Ascending aorta (tissue), 2 donors: ENCODE results near the gene BRD4. TPM values are rescaled to one million over a fixed set of nuclear protein-coding genes. Genes with fewer than 3 reads are reported as not detected.

Source experiments
- DNase-seq, 2 donors: peaks; one replicate each; pipeline ENCODE4 v3.0.0-alpha.2; 2019; ENCODE audit warnings: low spot score in 2 of 2
- H3K27ac ChIP-seq, 2 donors: fragments of 200-600 bp; sonication (generic); one replicate each; pipeline ENCODE4 v1.5.1; 2016 to 2017; ENCODE audit warnings: mild to moderate bottlenecking in 1 of 2
- H3K27me3 ChIP-seq: fragments of 200-600 bp; sonication (generic); one replicate; pipeline ENCODE4 v1.5.1; 2017
- H3K36me3 ChIP-seq, 2 donors: fragments of 200-600 bp; sonication (generic); one replicate each; pipeline ENCODE4 v1.5.1; 2016
- H3K4me1 ChIP-seq, 2 donors: fragments of 200-600 bp; sonication (generic); one replicate each; pipeline ENCODE4 v1.5.1; 2016 to 2017; ENCODE audit warnings: mild to moderate bottlenecking in 1 of 2
- H3K4me3 ChIP-seq, 2 donors: fragments of 200-600 bp; sonication (generic); one replicate each; pipeline ENCODE4 v1.5.1; 2016 to 2017; ENCODE audit warnings: mild to moderate bottlenecking in 1 of 2
- H3K9me3 ChIP-seq, 2 donors: fragments of 200-600 bp; sonication (generic); one replicate each; pipeline ENCODE4 v1.5.1; 2016
- intact Hi-C: fragments of 100-400 bp; cut with DNase I; formaldehyde crosslinking; loops from one replicate; pipeline ENCODE4 v1.15.1; 2023
- total RNA-seq: library from RNA; depleted of rRNA; stranded (reverse); fragments of >200 nt; gene quantifications from one replicate; pipeline ENCODE4 v1.1.0, GENCODE V29; 2016
- TF ChIP-seq, protein P1 (sequence below), 3 experiments: fragments of 200-600 bp in 2 of 3; fragments of 450-650 bp in 1 of 3; sonication (generic) in 2 of 3; IDR thresholded peaks; one replicate each; pipeline ENCODE4 v1.5.1; 2016 to 2019; ENCODE audit warnings: antibody characterized with exemption in 3 of 3, mild to moderate bottlenecking in 1 of 3, moderate library complexity in 1 of 3

BRD4 gene
- total RNA-seq, 1 donor from 2014 or later = 55.3 TPM

DNA sequence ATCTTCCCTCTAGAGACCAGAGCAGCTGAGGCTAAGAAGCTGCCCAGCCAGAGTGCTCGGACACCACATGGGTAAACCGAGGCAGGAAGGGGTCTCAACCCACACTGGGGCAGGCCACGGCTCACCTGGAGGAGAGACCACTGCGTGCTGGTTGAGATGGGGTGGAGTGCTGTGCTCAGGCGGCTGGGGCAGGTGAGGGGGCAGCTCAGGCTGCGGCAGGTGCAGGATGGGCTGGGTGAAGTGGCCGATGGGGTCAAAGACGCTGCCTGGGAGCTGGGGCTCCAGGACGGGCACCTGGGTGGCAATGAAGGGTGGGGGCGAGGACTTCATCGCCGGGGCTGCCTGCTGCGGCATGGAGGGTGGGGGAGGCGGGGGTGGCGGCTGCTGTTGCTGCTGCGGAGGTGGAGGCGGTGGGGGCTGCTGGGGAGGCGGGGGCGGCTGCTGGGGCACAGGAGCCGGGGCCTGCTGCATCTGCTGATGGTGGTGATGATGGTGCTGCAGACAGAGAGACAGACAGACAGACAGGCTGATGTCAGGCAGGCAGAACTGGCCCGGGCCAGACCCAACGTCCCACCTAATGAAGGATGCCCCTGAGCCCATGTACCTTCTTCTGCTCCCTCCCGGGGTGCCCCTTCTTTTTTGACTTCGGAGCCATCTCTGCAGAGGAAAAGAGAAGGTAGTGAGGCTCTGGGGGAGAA is 88.1 kb downstream of the BRD4 start:
- Histone ChIP-seq H3K9me3 (no peaks in the 10 kb centered on the region), H3K27ac (peak overlapping the region; percentile 96 to 99), H3K4me3 (no peak overlapping the region), H3K4me1 (peaks cover 35 to 56% of the 10 kb centered on the region in 2 donors), H3K36me3 (peaks cover 47 to 67% of the 10 kb centered on the region in 2 donors), H3K27me3 (no peaks in the 10 kb centered on the region)
- no peak for DNase-seq
- TF ChIP-seq, protein P1, sequence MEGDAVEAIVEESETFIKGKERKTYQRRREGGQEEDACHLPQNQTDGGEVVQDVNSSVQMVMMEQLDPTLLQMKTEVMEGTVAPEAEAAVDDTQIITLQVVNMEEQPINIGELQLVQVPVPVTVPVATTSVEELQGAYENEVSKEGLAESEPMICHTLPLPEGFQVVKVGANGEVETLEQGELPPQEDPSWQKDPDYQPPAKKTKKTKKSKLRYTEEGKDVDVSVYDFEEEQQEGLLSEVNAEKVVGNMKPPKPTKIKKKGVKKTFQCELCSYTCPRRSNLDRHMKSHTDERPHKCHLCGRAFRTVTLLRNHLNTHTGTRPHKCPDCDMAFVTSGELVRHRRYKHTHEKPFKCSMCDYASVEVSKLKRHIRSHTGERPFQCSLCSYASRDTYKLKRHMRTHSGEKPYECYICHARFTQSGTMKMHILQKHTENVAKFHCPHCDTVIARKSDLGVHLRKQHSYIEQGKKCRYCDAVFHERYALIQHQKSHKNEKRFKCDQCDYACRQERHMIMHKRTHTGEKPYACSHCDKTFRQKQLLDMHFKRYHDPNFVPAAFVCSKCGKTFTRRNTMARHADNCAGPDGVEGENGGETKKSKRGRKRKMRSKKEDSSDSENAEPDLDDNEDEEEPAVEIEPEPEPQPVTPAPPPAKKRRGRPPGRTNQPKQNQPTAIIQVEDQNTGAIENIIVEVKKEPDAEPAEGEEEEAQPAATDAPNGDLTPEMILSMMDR (IDR thresholded peaks at IDR 0.05) = no peak
- intact Hi-C loops = no loop called here

DNA sequence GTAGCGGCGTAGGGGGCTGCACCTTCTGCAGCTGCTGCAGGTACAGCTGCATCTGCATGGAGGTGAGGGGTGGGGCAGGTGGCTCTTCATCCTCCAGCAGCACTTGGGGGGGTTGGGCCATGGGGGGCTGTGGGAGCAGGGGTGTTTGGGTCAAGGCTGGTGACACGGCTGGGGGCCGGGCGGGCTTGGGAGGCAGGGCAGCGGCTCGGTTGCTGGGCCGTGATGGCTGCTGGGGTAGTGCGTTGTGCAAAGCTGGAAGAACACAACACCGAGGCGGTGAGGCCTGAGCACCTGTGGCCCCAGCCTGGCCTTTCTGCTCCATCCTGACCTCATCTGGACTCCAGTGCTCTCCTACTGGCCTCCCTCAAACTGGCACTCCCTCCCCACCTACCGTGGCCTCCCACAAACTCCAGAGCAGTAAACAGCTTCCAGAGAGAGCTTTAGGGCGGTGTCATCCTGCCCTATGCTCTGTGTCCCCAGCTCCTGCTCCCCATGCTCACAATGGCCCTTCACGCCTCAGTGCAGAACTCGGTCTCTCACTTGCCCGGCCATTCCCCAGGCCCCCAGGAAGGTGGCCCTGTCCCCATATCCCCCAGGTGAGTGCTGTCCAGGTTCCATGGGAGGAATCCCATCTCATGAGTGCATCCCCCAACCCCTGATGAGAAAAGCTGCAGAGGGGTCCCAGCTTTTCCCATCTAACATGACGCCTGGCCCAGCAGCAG is 88.9 kb downstream of the BRD4 start:
- Histone ChIP-seq H3K9me3 (no peaks in the 10 kb centered on the region), H3K27ac (peak overlapping the region; percentile 96 to 99), H3K27me3 (no peaks in the 10 kb centered on the region), H3K36me3 (peaks cover 55 to 76% of the 10 kb centered on the region in 2 donors), H3K4me3 (no peak overlapping the region), H3K4me1 (peaks cover 31 to 50% of the 10 kb centered on the region in 2 donors)
- no peak for DNase-seq
- TF ChIP-seq, protein P1 (IDR thresholded peaks at IDR 0.05) = no peak
- intact Hi-C loops = no loop called here

DNA sequence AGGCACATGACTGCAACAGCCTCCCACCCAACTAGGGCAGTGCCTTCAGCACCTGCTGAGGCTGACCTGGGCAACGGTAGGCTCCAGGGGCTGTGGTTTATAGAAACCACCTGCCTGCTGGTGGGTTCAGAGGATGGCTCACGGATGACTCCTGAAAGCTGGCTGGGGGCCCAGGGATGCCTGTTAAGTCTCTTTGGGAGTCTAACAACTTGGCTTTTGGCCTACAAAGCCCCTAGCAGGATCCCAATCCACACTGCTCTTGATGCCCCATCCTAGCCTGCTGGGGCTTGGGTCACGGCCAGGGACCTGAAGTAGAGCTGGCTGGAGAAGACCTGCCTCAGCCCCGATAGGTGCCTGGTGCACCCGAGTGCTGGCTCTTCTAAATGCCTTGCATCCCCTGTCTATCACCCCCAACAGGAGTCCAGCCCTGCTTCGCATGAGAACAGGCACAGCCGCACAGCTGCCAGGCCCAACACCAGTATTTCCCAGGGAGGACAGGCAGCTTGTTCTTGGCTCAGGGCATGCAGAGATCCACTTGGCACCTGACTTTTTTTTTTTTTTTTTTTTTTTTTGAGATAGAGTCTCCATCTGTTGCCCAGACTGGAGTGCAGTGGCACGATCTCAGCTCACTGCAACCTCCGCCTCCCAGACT is 91.0 kb downstream of the BRD4 start:
- TF ChIP-seq, protein P1 (IDR thresholded peaks at IDR 0.05) = no peak
- no peak for DNase-seq
- Histone ChIP-seq H3K9me3 (no peaks in the 10 kb centered on the region), H3K27me3 (no peaks in the 10 kb centered on the region), H3K4me1 (peaks cover 12 to 30% of the 10 kb centered on the region in 2 donors), H3K4me3 (no peak overlapping the region), H3K36me3 (peaks cover 75 to 84% of the 10 kb centered on the region in 2 donors), H3K27ac (peak overlapping the region in 1 of 2 donors; percentile 24)
- intact Hi-C loops = no loop called here

DNA sequence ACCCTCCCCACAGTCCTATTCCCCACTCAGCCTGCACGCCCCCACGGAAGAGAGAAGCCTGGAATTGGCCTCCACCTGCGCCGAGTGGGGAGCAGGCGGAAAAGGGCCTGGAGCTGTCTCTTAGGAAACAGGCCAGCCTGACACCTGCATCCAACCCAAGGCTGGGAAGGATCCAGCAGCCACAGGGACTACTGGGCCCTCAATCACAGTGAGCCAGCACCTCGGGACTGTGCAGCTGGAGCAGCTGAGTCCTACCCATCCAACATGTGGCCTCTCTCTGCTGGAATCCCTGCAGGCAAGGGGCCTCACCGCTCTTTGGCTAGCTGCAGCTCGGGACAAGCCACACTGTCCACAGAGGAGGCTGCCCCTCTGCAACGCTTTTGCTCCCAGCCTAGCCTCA is 91.8 kb downstream of the BRD4 start:
- TF ChIP-seq, protein P1 (IDR thresholded peaks at IDR 0.05) = no peak
- Histone ChIP-seq H3K9me3 (no peaks in the 10 kb centered on the region), H3K4me3 (no peak overlapping the region), H3K36me3 (peaks cover 82 to 90% of the 10 kb centered on the region in 2 donors), H3K27me3 (no peaks in the 10 kb centered on the region), H3K4me1 (peaks cover 7 to 21% of the 10 kb centered on the region in 2 donors), H3K27ac (no peak overlapping the region)
- intact Hi-C loops = no loop called here
- no peak for DNase-seq

DNA sequence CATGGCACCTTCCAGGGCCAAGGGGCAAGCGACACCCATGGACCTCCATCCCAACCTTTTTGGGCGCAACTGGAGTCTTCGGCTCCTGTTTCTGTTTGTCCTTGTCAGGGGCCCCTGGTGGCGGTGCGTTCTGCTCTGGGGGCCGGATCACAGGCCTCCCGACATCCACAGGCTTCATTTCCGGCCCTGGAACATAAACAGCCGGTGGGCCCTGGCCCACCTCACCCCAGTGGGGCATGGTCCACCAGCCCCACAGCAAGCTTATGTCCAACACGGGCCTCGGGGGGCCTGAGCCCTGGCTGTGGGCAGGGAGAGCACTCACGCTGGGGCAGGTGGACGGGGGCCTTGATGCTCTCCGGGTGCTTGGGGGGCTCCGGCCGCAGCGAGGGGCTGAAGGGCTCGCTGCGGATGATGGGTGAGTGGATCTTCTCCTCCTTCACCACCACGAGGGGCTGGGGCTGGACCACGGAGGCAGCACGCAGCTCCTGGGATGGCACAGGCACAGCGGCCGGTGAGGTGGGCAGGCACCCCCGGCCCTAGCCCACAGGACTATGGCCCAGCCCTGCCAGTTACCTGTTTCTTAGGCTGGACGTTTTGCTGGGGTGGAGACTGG is 92.9 kb downstream of the BRD4 start:
- intact Hi-C loops = no loop called here
- TF ChIP-seq, protein P1 (IDR thresholded peaks at IDR 0.05) = no peak
- H3K36me3 ChIP-seq = peaks cover 80 to 86% of the 10 kb centered on the region in 2 donors

More for the DNA sequence above, 92.9 kb downstream of the BRD4 start:
- Histone ChIP-seq H3K4me3 (no peak overlapping the region), H3K27ac (no peak overlapping the region), H3K27me3 (no peaks in the 10 kb centered on the region), H3K4me1 (peaks cover 0 to 10% of the 10 kb centered on the region in 2 donors), H3K9me3 (no peaks in the 10 kb centered on the region)
- DNase-seq = no peak
